DMS 273 treated with DMSO at 0.1 percent for 48 hours (cell line): ENCODE results near the gene CTBP1.

Experiments
- DNase-seq: peaks from one replicate; lab custom pipeline; 2025; lab: John Stamatoyannopoulos, UW

Gene CTBP1

GRCh38 chr4:1196421-1197183, 52.3 kb downstream of the CTBP1 start:
- no peak for DNase-seq

GRCh38 chr4:1195891-1196401, 53.0 kb downstream of the CTBP1 start:
- no peak for DNase-seq

- no peak for DNase-seq
These were observed 53.7 kb downstream of the CTBP1 start for GRCh38 chr4:1195109-1195671.

- DNase-seq = peak; percentile 10
These were observed 54.7 kb downstream of the CTBP1 start for GRCh38 chr4:1194010-1194900.

GRCh38 chr4:1193206-1194009, 55.5 kb downstream of the CTBP1 start:
- DNase-seq = no peak

GRCh38 chr4:1192493-1193205, 56.3 kb downstream of the CTBP1 start:
- no peak for DNase-seq

- DNase-seq = peak; percentile 31
These were observed 56.8 kb downstream of the CTBP1 start for GRCh38 chr4:1192091-1192492.

- no peak for DNase-seq
These were observed 57.3 kb downstream of the CTBP1 start for GRCh38 chr4:1191621-1192020.

GRCh38 chr4:1187182-1187581, 61.7 kb downstream of the CTBP1 start:
- no peak for DNase-seq

GRCh38 chr4:1183985-1184773, 64.8 kb downstream of the CTBP1 start:
- no peak for DNase-seq

GRCh38 chr4:1182313-1182712, 66.6 kb downstream of the CTBP1 start:
- DNase-seq = no peak

GRCh38 chr4:1180663-1181062, 68.3 kb downstream of the CTBP1 start:
- DNase-seq = no peak

GRCh38 chr4:1179976-1180375, 69.0 kb downstream of the CTBP1 start:
- no peak for DNase-seq

GRCh38 chr4:1179089-1179441, 69.9 kb downstream of the CTBP1 start:
- DNase-seq = no peak

- DNase-seq = no peak
These were observed 70.4 kb downstream of the CTBP1 start for GRCh38 chr4:1178300-1179088.

- no peak for DNase-seq
These were observed 71.4 kb downstream of the CTBP1 start for GRCh38 chr4:1177274-1178141.

- no peak for DNase-seq
These were observed 72.3 kb downstream of the CTBP1 start for GRCh38 chr4:1176398-1177273.
